ENCODE results near the gene C5orf15.
"Not testable (repeated sequence)": the region's sequence is repeated elsewhere in the genome, so short reads cannot be mapped to it uniquely, and the experiment has no call there.

The C5orf15 gene

DNA sequence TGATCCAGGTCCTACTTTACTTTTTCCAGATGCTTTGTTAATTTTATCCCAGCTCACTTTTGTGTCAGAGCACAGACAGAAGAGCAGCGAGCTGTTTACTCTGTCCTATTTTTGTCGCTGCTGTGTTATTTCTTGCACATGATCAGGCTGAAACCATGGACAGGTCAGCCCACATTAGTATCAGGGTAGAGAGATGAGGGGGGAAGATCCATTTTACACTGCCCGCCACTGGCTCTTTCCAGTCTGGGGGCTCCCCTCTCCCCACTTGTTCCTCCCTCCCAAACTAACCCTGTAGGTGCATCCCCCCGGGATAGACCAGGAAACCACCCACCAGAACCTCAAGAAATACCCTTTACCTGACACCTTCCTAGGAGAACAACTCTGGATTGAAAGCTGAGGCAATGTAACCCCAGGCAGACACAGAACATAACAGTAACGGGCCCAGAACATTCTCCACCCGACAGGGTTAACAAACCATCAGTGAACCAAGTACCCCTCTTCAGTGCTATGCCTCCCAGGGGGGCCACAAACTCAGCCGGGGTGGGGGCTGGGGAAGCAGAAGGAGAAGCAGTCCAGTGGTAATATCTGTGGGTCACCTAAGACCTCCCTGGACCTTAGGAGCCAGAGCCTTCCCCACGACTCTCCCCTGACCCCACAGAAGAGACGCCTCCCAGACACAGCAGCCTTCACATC, 26.0 kb upstream of the C5orf15 start:
- DNase-seq (ENCODE audit: low read depth in 2 of 2) = no peak

GRCh38 chr5:133993185-133993936, 24.9 kb upstream of the C5orf15 start:
- no peak for DNase-seq (ENCODE audit: low read depth in 2 of 2)

DNA sequence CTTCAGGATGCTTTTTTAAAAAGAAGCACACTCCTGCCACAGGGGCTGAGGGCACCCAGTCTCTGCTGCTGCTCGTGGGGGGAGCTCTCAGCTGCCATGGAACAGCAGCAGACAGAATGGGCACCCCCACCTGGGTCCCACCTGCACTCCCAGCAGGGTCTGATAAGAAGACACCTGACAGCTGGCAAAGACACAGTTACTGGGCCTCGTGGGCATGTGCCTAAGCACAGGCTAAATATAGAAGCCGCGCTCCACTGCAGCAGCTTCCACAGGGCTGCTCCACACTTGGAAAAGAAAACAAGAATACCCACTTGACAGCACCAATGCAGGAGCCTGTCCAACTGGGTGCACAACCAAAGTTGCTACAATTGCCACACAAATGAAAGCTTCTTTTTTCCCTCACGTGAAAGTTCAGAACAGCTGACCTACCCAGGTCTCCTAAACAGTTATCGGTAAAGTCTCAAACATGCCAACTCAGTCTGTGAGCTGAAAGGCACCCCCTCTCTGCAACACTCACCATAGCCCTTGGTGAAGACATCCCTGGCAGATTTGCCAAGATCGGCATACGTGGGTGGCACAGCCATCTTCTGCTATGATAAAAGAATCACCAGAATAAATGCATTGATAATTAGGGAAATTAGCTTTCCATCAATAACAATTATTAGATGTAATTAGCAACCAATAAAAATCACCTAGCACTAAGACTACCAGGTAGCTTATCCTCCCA, 24.2 kb upstream of the C5orf15 start:
- DNase-seq (ENCODE audit: low read depth in 2 of 2) = no peak

DNA sequence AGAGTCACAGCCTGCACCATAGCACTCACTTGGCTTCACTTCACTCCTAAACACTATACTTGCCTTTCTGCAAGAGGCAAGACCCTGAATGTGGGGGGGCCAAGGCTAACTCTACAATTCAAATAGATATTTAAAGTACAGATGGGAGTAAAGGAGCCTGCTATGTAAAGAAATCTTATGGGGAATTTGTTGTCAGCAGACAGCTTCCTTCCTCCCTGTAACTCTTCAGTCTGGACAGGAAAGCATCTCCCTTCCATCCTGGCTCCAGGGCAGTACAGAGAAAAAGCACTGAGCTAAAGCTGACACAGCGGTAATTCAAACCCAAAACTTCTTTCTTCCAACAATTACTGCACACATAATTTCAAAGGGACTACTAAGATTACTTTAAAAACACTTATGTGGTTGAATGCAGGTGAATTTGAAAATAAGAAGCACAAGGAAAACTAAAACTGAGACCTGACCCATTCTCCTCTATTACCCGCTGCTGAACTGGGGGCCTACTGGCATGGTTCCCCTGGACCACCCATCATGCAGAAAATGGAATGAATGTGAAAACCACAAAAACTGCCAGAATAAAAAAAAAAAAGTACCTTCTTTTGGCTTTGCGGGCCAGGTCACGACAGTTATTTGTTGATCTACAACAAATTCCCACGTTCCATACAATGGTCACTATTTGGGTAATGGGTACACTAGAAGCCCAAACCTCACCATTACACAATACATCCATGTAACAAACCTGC, 22.9 kb upstream of the C5orf15 start:
- DNase-seq (ENCODE audit: low read depth in 2 of 2) = no peak

DNA sequence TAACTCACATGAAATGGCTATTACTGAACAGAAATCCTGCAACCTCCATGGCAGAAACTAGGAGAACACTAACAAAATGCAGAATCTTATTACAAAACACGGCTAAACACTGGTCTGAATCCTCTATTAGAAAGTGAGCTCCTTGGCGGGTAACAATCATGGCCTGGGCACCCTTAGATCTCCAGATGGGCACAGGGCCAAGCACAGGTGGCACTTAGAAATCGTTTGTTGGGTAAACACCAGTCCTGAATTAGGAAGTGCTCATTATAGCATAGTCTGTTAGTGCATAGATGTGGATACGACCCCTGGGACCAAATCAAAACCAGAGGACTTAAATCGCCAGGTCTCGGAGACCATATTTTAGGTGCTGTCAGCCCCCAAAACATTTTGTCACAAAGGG, 22.0 kb upstream of the C5orf15 start:
- no peak for DNase-seq (ENCODE audit: low read depth in 2 of 2)

DNA sequence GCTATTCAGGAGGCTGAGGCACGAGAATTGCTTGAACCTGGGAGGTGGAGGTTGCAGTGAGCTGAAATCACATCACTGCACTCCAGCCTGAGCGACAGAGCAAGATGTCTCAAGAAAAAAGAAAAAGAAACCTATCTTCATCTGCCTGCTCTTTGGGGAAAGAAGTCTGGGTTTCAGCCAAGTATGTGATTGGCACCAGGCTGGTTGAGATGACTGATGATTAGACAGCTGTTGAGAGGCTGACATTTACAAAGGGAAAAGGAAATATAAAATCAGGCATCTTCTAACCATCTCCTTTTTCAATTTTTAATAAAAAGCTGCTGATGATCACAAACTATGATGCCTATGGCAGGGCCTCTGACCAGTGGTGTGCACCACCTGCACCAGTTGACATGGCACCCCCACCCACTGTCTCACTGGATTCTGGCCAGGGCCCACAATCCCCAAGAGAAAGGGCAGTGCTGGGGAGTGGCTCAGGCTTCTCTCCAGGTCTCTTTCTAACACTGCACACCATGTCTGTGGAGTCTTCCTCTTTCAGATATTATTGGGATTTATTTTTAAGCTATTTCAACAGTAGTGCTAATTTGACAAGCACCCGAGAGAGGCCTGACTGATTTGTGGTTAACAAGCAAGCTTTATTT, 17.2 kb upstream of the C5orf15 start:
- no peak for DNase-seq (ENCODE audit: low read depth in 2 of 2)

DNA sequence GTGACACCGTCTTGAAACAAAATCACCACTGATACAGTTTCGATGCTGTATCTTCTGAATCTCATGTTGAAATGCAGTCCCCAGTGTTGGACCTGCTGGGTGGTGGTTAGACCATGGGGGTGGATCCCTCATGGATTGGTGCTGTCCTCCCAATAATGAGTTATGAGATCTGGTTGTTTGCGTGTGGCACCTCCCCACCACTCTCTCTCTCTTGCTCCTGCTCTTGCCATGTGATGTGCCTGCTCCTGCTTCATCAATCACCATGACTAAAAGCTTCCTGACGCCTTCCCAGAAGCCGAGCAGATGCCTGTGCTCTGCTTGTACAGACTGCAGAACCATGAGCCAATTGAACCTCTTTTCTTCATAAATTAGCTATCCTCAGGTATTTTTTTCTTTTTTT, 15.2 kb upstream of the C5orf15 start:
- DNase-seq (ENCODE audit: low read depth in 2 of 2) = no peak

- no peak for DNase-seq (ENCODE audit: low read depth in 2 of 2)
Observed at GRCh38 chr5:133981714-133982113, 13.3 kb upstream of the C5orf15 start.

DNA sequence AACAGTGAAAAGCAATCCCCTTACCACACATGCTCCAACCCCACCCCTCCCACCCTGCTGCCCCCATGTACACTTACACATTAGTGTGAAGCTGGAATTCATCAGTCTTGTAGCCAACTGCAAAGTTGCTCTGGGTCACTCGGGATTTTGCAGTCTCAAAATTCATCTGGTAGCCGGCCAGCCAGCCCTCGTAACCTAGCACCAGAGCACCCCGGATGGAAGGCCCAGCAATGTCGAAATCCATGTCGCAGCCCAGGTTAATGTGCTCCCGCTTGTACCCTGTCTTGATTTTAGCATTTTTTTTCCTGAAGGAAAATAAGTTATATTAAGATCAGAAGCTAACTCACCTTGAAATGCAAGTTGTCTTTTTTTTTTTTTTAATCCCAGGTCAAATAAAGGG, 12.2 kb upstream of the C5orf15 start:
- DNase-seq (ENCODE audit: low read depth in 2 of 2) = no peak

- no peak for DNase-seq (ENCODE audit: low read depth in 2 of 2)
Observed at GRCh38 chr5:133978943-133979342, 10.5 kb upstream of the C5orf15 start.

- DNase-seq (ENCODE audit: low read depth in 2 of 2) = no peak
Observed at GRCh38 chr5:133977858-133978257, 9.4 kb upstream of the C5orf15 start.

- DNase-seq (ENCODE audit: low read depth in 2 of 2) = no peak
Observed at GRCh38 chr5:133977161-133977787, 8.8 kb upstream of the C5orf15 start.

- not testable (repeated sequence) for DNase-seq (ENCODE audit: low read depth in 2 of 2)
Observed at GRCh38 chr5:133975546-133975945, 7.1 kb upstream of the C5orf15 start.

DNA sequence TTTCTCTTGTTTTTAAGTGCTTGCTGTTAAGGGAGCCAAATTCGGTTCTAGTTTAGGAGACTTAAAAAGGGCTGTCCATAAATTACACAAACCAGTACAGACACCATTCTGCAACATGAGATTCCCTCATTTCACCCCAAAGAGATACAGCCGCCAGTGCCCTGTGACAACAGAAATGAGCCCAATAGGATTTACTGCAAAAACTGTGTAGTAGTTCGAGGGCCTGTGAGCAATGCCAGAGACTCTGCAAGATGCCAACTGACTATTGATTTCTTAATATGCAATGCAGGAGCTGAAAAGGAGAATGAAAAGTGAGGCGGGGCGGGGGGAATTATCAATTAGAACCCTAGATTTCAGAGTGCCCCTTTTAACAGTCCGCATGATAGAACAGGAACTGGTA, 5.7 kb upstream of the C5orf15 start:
- no peak for DNase-seq (ENCODE audit: low read depth in 2 of 2)

DNA sequence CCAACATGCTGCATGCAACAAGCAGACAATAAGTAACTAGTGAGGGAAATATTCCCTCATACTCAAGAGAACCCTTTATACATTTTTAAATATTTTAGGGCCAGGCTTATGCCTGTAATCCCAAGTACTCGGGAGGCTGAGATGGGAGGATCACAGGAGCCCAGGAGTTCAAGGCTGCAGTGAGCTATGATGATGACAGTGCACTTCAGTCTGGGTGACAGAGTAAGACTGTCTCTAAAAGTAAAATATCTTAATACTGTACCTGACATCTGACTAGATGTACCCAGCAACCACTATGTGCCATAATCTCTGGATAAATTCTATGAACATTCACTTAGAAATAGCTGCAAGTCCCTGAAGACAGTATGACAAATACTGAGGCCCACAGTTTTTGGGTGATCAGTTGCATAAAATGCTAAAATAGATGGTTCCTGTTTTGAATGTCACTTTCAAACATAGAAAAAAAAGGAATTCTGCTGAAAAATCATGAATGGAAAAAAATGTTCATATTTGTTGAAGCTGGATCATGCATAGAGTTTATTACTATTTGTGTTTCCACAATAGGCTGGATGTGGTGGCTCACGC, 2.0 kb upstream of the C5orf15 start:
- no peak for DNase-seq (ENCODE audit: low read depth in 2 of 2)

DNA sequence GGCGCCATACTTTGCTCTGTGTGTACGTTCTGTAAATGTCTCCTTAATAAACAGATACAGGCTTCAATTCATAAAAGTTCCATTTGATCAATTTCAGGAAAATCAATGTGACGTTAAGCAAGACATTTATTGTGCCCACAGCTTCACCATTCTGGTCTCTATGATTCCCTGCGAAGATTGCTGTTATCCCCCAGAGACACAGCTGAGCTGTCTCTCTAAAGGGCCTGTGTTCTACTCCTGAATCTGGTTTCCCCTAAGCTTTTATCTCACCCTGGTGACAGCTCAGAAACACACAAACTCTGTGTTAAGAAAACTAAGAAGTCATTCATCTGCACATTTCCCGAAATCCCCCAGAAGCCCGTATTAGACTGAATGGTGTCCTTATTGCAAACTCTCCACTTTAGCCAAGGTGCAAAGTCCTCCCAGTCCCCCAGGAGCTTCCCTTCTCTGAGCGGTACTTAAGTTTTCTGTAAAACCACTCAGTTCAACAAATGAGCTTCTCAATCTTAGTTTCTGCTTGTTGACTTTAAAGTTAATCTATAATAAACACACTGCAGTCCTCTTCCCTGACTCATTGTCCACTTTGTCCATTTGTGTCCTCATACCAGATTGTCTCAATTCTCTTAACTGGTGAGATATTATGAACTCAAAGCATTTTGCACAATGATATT, 1.4 kb upstream of the C5orf15 start:
- no peak for DNase-seq (ENCODE audit: low read depth in 2 of 2)

GRCh38 chr5:133967698-133968203, 674 bp downstream of the C5orf15 start:
- no peak for DNase-seq (ENCODE audit: low read depth in 2 of 2)

GRCh38 chr5:133967124-133967523, 1.3 kb downstream of the C5orf15 start:
- DNase-seq (ENCODE audit: low read depth in 2 of 2) = no peak

GRCh38 chr5:133966090-133966489, 2.3 kb downstream of the C5orf15 start:
- DNase-seq (ENCODE audit: low read depth in 2 of 2) = no peak
